ENCODE measurements around the gene LCN10.

LCN10 gene

DNA sequence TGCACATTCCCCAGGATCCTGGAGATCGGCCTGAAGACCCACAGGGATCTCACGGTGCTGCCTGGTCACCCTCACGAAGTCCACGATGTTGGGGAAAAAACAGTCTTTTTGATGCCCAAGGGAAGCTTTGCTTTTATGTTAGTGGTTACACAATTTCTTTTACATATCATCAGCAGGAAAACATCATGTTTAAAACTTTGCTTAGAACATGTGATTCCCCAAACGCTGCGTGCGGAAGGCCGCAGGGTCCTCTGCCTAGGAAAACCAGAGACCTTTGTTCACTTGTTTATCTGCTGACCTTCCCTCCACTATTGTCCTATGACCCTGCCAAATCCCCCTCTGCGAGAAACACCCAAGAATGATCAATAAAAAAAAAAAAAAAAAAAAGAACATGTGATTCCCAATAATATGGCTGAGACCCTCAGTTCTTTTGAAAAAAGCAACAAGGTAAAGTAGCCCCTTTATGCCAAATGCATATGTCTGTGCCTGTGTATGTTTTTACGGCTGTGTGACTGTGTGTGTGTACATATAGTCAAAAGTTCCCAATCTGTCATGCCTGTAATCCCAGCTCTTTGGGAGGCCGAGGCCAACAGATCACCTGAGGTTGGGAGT is 44.0 kb downstream of the LCN10 start:
- DNase-seq = no peak

DNA sequence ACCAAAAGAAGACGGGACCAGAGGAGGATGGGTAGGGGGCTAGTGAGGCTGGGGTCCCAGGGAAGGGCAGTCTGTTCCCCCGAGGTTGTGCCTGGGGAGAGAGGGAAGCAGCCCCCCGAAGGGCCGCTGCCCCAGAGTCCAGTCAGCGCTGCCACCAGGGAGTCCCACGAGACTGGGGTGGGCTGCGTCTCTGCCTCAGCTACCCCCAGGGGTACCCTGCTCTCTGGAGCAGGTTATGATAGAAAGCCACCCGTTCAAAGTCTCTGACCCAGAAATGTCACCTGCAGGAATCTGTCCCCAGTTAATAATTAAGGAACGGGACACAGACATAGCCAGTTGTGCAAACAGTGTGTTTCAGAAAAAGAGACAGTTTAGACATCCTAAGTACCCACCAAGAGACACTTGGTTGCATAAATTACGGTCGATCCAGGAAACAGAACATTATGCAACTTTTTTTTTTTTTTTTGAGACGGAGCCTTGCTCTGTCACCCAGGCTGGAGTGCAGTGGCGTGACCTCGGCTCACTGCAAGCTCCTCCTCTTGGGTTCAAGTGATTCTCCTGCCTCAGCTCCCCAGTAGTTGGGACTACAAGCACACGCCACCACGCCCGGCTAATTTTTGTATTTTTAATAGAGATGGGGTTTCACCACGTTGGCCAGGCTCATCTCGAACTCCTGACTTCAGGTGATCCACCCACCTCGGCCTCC is 44.8 kb downstream of the LCN10 start:
- no peak for DNase-seq

DNA sequence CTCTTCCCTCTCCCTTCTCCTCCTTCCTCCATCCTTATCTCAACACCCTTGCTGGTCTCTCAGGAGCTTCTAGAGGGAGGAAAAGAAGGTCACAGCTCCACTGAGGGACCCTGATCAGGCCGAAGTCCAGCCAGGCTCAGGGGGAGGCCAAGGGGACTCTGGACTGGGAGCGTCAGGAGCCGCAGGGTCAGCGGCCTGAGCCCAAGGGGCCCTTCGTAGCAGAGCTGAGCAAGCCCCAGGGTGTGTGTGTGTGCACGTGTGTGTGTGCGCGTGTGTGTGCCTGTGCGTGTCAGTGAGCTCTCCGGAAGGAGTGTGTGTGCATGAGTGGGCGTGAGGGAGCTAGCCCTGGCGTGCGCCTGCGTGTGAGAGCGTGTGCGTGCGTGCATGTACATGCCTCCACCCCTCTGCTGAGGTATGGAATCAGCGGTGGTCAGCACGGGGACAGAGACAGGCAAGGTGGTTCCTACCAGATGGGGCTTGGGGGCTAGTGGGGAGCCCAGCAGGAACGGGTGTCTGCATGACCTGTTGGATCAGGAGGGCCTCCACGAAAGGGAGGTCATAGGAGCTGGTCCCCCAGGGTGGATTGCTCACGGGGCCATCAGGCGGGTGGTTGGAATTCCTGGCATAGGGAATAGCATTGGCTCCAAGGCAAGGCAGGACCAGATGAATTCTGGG is 45.5 kb downstream of the LCN10 start:
- DNase-seq = peak in 1 of 5 experiments; percentile 36

DNA sequence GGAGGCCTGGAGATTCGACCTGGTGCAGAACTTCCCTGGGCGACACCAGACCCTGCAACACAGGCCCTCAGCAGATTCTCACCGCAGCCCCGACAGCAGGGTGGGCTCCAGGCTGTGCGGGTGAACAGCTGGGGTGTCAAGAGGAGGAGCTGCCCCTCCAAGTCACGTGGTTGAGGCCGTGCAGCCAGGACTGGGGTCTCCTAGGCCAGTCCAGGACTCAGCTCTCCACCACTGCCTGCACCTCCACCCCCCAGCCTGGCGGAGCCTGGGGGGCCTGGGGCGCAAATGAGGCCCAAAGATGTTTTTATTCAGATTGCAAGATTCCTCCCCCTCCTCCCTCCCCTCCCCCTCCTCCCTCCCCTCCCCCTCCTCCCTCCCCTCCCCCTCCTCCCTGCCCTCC is 46.2 kb downstream of the LCN10 start:
- no peak for DNase-seq

DNA sequence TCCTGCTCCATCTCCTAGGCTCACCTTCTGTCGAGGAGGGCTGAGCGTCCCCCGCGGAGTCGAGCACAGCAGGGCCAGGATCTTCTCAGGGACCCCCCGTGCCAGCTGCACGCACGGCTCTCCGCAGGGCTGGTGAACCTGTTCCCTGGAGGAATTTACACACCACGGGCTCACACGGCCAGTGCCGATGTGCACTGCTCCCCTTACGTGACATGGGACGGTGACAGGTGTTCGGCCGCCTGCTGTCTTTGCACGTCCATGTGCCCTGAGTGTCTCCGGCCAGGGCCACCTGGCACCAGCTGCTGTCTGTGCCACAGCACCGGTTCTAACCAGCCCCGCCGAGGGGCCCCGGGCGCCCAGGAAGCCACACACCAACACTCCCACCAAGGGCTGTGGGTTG is 46.8 kb downstream of the LCN10 start:
- DNase-seq = no peak

DNA sequence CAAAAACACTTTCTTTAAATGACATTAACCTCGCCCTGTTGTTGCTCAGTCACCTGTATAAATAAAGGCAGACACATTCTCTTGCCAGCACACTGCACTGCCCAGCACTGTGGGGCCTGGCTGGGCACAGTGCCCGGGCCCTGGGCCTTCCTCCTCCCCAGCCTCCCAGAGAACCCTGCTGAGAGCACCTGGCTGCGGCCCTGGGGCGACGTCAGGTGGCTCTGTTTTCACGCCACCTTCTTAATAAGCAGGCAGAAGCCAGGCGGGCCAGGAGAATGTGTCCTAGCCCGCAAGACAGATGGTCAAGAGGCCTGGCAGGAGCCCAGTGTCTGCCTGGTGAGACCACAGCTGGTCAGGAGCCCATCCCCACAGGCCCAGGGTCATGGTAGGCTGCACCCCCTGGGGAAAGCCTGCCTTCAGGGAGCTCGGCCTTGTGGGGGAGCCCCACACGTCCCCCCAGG is 47.3 kb downstream of the LCN10 start:
- DNase-seq = no peak

DNA sequence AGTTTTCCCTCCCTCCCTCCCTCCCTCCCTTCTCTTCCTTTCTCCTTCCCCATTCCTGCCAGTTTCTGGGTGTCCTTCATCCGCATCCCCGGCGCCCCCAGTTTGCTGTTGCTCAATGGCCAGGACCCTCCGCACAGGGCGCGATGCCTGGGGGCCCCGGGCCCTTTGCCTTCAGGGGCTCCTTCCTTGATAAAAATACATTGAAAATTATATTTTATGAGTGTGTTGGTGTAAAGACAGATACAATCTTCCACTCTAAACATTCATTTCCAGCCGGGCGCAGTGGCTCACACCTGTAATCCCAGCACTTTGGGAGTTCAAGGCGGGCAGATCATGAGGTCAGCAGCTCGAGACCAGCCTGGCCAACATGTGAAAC is 47.9 kb downstream of the LCN10 start:
- no peak for DNase-seq

DNA sequence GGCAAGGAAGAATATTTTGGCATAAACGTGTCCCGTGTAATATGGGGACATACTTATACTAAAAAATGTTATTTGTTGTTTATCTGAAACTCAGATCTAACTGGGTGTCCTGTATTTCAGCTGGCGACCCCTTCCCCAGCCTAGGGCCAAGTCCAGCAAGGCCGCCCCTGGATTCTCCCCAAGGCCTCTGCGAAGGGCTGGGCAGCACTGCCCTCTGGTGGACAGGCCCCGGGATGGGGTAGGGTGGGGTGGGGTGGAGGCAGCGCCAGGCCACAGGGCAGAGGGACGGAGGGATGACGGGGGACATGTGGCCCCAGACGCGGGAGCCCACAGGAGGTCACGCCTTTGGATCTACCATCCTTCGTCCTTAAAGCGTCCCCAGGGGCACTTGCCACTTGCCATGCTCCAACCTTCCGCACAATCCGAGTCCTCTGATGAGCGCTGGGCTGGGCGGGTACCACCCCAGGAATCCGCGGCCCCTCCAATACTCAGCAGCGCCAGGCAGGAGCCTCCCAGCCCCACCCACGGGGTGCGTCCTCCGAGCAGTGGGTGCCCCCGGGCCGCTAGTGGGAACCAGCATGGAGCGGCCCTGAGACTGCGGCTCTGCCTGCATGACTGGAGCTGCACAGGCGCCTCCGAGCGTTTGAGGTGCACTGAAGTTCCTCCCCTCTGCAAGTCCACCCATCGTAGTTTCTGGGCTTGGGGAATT is 48.4 kb downstream of the LCN10 start:
- no peak for DNase-seq

DNA sequence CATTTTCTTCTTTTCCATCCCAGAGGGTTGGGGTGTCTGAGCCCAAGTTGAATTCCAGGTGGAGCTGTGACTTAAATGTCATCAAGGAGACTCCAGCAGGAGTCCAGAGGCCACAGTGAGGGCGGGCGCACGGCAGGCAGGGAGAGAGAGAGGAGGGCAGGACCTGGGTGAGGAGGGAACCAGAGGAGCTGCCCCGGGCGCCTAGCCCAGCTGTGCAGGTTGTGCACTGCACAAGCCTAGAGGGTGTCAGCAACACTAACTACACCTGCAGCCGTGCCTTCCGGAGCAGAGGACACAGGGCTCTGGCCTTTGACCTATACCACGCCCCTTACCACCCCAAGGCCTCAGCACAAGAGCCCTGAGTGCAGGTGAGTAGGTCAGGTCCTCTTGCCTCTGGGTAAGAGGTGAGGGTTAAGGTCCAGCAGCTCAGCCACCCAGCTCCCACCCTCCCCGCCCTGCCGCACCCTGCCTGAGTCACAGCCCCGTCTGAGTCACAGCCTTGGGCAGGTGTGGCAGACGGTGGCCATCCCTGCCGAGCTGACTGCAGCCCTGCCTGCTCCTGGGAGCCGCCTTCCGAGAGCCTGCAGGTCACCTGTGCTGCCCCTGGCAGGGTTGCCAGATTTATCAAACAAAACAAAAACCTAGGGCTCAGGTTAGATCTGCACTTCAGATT is 49.1 kb downstream of the LCN10 start:
- DNase-seq = no peak

DNA sequence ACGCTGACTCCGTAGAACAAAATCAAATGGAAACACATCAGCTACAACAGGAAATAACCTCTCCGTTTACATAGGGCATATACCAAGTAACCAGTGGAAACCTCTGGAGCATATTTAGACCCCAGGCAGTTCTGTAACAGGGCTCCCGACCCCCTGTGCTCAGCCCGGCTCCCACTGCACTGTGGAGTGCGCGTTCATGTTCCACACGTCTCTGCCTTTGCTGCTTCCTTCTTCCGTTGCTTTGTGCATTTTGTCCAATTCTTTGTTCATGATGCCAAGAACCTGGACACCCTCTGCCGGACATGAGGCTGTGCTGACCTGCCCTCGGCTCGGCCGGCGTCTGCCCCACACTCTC is 49.6 kb downstream of the LCN10 start:
- DNase-seq = no peak

DNA sequence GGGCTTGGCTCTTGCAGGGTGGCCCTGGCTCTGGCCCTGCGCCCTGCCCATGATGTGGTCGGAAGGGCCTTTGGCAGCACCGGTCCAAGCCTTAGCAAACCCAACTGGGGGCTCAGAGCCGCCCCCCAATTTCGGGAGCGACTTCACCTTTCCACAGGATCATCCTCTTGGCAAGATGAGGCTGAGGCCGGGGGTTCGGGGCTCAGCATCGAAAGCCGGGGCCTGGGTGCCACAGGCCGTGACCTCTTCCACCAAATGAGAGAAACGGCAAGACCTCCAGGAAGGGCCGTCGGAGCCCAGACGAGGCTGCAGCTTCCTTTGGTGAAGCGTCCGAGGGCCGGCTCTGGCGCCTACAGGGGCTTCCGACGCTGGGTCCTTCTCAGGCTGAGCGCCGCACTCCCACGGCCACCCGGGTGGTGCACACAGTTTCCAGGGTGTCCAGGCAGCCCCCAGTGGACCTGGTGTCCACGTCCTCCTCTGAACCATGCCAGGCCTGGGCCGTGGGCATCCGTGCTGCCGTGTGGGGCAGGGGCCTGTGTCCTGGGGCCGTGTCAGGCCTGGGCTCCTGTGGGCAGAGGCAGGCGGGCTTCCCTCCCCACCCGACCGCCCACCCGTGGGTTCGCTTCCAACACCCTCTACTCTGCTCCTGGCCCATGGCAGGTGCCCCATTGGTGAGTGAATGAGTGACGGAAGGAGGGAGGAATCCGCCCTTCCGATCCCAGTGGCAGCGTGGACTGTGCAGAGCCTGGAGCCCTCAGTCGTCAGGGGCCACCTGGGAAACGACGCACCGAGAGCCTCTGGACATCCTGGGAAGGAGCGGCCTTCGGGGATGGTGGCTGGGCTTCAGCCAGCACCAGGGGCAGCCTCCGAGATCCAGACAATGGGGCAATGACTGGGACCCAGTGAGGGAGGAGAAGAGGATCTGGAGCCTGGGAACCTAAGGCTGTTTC is 50.3 kb downstream of the LCN10 start:
- no peak for DNase-seq

DNA sequence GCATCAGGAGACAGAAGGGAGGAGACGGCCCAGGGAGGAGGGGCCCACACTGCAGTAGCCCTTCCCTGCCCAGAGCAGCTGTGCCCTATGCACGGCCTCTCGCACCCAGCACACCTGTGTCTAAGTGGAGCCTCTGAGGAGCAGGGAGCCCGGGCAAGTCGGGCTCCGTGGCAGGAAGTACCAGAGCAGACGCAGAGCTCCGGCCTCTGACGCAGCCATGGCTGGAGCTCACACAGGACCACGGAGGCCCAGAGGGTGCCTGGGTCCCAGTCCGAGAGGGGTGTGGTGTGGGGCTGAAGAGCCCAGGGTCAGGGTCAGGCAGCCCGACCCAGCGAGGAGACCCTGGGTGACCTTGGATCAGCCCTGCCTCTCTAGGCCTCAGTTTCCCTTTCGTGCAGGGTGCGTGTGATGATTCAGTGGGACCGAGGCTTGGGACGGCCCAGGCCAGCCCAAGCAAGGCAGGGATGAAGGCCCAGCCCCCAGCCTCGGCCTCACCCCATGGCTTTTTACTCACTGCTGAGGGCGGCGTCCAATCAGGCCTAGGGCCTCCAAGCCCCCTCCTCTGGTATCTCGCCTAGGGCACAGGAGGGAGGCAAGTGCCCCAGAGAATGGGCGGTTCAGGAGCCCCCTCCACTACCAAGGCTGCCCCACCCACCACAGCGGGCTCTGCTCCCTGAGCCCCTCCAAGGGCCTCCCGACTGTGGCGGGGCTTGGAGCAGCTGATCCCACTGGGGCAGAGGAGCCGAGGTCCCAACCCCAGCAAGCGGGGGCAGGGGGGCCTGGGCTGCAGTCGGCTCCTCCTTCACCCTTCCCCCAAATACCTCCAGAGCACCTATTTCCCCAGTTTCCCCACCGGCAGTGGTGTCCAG is 51.2 kb downstream of the LCN10 start:
- no peak for DNase-seq

DNA sequence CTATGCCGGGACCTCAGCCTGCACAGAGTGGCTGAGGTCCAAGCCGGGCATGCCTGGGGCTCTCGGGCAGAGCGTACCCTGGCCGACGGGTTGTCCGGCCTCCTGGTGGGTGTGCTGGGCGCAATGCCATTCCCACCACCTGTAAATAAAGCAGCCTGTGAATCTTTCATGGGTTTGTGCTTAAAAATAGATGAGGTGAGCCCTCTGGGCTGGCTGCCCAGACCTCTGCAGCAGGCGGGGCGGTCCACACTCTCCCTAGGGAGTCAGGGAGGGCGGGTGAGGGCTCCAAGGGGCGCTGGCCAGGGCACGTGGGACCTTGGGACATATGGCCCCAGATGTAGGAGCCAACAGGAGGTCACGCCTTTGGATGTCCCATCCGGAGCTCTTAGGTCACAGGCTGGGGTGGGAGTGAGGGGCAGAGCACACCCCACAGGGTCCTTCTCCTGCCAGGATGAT is 51.9 kb downstream of the LCN10 start:
- DNase-seq = no peak

DNA sequence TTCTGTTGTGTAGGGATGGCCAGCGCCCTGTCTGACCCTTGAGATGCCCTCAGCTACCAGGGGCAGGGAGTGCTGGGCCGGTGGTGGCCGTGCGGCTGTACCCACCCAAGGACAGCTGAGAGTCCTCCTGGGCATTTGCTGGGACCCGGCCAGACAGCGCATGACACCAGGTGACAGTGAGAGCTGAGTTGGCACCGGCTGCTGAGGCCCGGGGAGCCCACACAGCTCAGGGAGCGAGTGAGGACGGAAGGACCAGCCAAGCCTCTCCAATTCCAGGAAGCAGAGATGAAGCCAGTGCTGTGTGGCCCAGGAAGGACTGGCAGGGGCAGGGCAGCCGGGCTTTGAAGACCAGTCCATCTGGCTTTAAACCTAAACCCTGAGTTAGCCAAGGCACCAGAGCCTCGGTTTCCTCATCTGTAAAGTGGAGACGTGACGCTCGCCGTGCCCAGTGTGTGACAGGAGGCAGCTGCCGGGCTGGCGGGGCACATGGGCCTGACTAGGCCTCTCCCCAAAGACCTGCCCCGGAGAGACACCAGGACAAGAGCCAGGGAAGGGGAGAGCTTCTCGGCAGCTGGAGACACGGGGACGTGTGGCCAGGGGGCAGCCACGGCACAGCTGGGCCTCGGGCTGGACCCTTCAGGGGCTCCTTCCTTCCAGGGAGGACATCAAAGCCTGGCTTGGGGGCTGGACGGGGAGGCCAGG is 52.5 kb downstream of the LCN10 start:
- no peak for DNase-seq

DNA sequence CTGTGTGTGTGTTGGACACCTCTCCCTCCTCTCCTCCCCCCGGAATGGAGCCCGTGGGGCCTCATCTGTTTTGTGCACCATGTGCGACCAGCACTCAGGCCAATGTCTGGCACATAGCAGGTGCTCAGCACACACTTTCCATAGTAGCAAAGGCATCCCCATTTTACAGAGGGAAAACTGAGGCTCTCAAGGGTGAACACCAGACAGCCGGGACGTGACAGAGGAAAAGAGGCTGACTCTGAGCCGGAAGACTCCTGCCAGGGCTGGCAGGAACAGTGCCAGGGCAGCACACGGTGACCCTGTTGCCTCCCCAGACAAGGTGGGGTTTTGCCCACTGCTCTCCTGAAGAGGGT is 53.7 kb downstream of the LCN10 start:
- DNase-seq = no peak

DNA sequence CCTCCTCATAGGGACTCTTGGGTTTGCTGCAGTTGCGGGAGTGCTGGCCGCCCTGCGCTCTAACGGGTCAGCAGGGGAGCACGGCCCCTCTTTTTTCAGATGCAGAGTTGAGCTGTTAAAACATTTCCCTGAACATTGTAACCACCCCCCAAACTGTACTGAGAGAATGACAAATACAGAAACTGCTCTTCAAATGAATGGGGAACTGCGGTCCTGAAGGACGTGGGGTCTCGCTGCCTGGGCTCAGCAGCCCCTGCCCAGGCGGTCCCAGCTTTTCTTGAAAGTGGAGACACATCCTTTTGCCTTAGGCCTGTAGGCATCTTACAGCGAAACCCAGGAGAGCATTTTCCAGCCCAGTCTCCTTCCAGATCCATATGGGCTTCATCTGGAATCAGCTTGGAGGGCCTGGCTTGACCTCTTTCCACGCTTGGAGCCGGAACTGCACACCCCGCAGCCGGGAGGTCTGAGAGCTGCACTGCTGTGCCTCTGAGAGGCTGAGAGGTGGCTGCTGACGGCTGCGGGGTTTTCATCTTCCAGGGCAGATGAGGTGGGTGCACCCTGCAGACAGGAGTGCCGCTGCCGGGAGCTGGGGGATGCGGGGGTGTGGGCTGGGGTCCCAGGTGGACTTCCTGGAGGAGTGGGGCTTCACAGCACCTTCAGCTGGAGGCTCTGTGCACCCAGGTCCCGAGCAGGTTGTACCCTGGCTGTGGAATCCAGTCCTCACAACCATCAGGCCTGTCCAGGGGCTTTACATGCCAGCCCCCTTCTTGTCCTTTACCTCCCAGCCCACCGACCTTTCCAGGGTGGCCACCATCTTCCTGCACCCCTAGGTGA is 54.2 kb downstream of the LCN10 start:
- DNase-seq = no peak
